HCT116 (cell line): Measurements from ENCODE around the gene GOLGA6L22.
"Not testable (repeated sequence)": the region's sequence is repeated elsewhere in the genome, so short reads cannot be mapped to it uniquely, and the experiment has no call there.

Source experiments
- CEBPB ChIP-seq: IDR thresholded peaks from 2 replicates; pipeline ENCODE4 v1.6.1; 2012; ENCODE audit warnings: low read depth
- EZH2 ChIP-seq: fragments of 200-600 bp; sonication (generic); IDR thresholded peaks from 2 replicates; pipeline ENCODE4 v1.6.1; 2017; ENCODE audit warnings: antibody characterized with exemption, mixed run types
- EZH2phosphoT487 ChIP-seq: fragments of 200-600 bp; IDR thresholded peaks from 2 replicates; pipeline ENCODE4 v1.6.1; 2018; ENCODE audit warnings: antibody characterized with exemption, borderline replicate concordance
- JUND ChIP-seq: IDR thresholded peaks from 2 replicates; pipeline ENCODE4 v1.6.1; 2012
- POLR2A ChIP-seq: IDR thresholded peaks from 2 replicates; pipeline ENCODE4 v1.7.0; 2011; ENCODE audit warnings: borderline replicate concordance; ENCODE audit not compliant: insufficient read depth, insufficient read length; ENCODE audit errors: extremely low read depth
- POLR2AphosphoS5 ChIP-seq: IDR thresholded peaks from 2 replicates; pipeline ENCODE4 v1.6.1; 2011; ENCODE audit warnings: mild to moderate bottlenecking, low read depth, low read length, moderate library complexity
- SP1 ChIP-seq: IDR thresholded peaks from 2 replicates; pipeline ENCODE4 v1.6.1; 2012; ENCODE audit warnings: low read depth
- TCF7L2 ChIP-seq: IDR thresholded peaks from 2 replicates; pipeline ENCODE4 v1.7.0; 2011; ENCODE audit warnings: borderline replicate concordance, inconsistent platforms; ENCODE audit not compliant: insufficient read depth, insufficient read length; ENCODE audit errors: extremely low read depth
- YY1 ChIP-seq: IDR thresholded peaks from 2 replicates; pipeline ENCODE4 v1.6.1; 2011; ENCODE audit warnings: low read length, low read depth, moderate library complexity, mild to moderate bottlenecking; ENCODE audit not compliant: insufficient replicate concordance; ENCODE audit errors: extremely low read depth
- ZNF274 ChIP-seq: fragments of 200-500 bp; sonication (Bioruptor generic); IDR thresholded peaks from 2 replicates; pipeline ENCODE4 v1.6.1; 2014; ENCODE audit warnings: mild to moderate bottlenecking, low read depth, low read length, inconsistent platforms
- TF ChIP-seq, protein P1 (sequence below): IDR thresholded peaks from 2 replicates; pipeline ENCODE4 v1.6.1; 2012
- TF ChIP-seq, protein P2 (sequence below), 3 experiments: fragments of 200-600 bp in 1 of 3; sonication (generic) in 1 of 3; IDR thresholded peaks in 2 of 3; conservative IDR thresholded peaks in 1 of 3; 2 replicates each; pipeline ENCODE4 v1.5.1; 2012 to 2017; ENCODE audit warnings: low read depth in 2 of 3, low read length in 2 of 3, antibody characterized with exemption in 1 of 3, borderline replicate concordance in 1 of 3, control low read depth in 1 of 3, mild to moderate bottlenecking in 1 of 3, mixed read lengths in 1 of 3, mixed run types in 1 of 3, moderate library complexity in 1 of 3; ENCODE audit not compliant: insufficient read depth in 1 of 3
- TF ChIP-seq, protein P3 (sequence below): IDR thresholded peaks from 2 replicates; pipeline ENCODE4 v1.6.1; 2012; ENCODE audit warnings: low read depth
- TF ChIP-seq, protein P4 (sequence below): IDR thresholded peaks from 2 replicates; pipeline ENCODE4 v1.6.1; 2011; ENCODE audit warnings: mild to moderate bottlenecking, low read length, moderate library complexity; ENCODE audit not compliant: insufficient replicate concordance; ENCODE audit errors: extremely low read depth

DNA sequence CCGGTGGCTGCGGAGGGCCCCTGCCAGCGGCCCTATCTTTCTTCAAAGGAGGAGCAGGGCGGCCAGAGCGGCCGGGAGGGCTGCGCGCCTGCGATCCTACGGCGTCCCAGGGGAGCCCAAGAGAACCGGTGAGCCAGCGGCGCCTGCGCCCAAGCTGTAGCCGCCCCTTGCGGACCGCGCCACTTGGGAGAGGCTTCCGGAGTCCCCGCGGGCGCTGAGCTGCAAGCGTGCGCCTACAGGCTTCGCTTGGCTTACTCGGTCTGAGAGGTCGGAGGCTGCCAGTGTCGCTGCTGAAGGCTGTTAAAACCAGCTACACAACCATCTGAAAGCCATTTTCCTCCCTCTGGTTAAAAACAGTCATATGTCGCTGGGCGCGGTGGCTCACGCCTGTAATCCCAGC is 40.0 kb upstream of the GOLGA6L22 start:
- TF ChIP-seq, protein P1, sequence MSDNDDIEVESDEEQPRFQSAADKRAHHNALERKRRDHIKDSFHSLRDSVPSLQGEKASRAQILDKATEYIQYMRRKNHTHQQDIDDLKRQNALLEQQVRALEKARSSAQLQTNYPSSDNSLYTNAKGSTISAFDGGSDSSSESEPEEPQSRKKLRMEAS: not testable (repeated sequence)
- TF ChIP-seq, protein P2, sequence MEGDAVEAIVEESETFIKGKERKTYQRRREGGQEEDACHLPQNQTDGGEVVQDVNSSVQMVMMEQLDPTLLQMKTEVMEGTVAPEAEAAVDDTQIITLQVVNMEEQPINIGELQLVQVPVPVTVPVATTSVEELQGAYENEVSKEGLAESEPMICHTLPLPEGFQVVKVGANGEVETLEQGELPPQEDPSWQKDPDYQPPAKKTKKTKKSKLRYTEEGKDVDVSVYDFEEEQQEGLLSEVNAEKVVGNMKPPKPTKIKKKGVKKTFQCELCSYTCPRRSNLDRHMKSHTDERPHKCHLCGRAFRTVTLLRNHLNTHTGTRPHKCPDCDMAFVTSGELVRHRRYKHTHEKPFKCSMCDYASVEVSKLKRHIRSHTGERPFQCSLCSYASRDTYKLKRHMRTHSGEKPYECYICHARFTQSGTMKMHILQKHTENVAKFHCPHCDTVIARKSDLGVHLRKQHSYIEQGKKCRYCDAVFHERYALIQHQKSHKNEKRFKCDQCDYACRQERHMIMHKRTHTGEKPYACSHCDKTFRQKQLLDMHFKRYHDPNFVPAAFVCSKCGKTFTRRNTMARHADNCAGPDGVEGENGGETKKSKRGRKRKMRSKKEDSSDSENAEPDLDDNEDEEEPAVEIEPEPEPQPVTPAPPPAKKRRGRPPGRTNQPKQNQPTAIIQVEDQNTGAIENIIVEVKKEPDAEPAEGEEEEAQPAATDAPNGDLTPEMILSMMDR (IDR thresholded peaks at IDR 0.05 in 2 of 3, conservative IDR thresholded peaks at IDR 0.05 in 1 of 3; ENCODE audit: borderline replicate concordance in 1 of 3, insufficient read depth in 1 of 3, low read depth in 2 of 3, low read length in 2 of 3): not testable (repeated sequence)
- TF ChIP-seq CEBPB, POLR2A, TCF7L2, POLR2AphosphoS5, JUND, EZH2, SP1, EZH2phosphoT487, YY1, ZNF274: not testable (repeated sequence)
- TF ChIP-seq, protein P3, sequence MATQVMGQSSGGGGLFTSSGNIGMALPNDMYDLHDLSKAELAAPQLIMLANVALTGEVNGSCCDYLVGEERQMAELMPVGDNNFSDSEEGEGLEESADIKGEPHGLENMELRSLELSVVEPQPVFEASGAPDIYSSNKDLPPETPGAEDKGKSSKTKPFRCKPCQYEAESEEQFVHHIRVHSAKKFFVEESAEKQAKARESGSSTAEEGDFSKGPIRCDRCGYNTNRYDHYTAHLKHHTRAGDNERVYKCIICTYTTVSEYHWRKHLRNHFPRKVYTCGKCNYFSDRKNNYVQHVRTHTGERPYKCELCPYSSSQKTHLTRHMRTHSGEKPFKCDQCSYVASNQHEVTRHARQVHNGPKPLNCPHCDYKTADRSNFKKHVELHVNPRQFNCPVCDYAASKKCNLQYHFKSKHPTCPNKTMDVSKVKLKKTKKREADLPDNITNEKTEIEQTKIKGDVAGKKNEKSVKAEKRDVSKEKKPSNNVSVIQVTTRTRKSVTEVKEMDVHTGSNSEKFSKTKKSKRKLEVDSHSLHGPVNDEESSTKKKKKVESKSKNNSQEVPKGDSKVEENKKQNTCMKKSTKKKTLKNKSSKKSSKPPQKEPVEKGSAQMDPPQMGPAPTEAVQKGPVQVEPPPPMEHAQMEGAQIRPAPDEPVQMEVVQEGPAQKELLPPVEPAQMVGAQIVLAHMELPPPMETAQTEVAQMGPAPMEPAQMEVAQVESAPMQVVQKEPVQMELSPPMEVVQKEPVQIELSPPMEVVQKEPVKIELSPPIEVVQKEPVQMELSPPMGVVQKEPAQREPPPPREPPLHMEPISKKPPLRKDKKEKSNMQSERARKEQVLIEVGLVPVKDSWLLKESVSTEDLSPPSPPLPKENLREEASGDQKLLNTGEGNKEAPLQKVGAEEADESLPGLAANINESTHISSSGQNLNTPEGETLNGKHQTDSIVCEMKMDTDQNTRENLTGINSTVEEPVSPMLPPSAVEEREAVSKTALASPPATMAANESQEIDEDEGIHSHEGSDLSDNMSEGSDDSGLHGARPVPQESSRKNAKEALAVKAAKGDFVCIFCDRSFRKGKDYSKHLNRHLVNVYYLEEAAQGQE: not testable (repeated sequence)
- TF ChIP-seq, protein P4, sequence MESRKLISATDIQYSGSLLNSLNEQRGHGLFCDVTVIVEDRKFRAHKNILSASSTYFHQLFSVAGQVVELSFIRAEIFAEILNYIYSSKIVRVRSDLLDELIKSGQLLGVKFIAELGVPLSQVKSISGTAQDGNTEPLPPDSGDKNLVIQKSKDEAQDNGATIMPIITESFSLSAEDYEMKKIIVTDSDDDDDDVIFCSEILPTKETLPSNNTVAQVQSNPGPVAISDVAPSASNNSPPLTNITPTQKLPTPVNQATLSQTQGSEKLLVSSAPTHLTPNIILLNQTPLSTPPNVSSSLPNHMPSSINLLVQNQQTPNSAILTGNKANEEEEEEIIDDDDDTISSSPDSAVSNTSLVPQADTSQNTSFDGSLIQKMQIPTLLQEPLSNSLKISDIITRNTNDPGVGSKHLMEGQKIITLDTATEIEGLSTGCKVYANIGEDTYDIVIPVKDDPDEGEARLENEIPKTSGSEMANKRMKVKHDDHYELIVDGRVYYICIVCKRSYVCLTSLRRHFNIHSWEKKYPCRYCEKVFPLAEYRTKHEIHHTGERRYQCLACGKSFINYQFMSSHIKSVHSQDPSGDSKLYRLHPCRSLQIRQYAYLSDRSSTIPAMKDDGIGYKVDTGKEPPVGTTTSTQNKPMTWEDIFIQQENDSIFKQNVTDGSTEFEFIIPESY: not testable (repeated sequence)
